GM12801 (cell line): ENCODE results near the gene FAM174B.

Source experiments
- CTCF ChIP-seq: IDR thresholded peaks from one replicate; pipeline ENCODE4 v1.5.1; 2011; ENCODE audit warnings: control low read depth; ENCODE audit not compliant: insufficient read length; ENCODE audit errors: extremely low read depth

Gene FAM174B

GRCh38 chr15:92570391-92570790 lies 85.2 kb downstream of the FAM174B start:
- no peak for TF ChIP-seq CTCF

GRCh38 chr15:92569778-92570177 lies 85.8 kb downstream of the FAM174B start:
- no peak for TF ChIP-seq CTCF
